Mucosa of gallbladder (tissue), 1 donor: Measurements from ENCODE around the gene LRP2. TPM values are rescaled to one million over a fixed set of nuclear protein-coding genes. Genes with fewer than 3 reads are reported as not detected.
"Not testable (repeated sequence)": the region's sequence is repeated elsewhere in the genome, so short reads cannot be mapped to it uniquely, and the experiment has no call there.

Experiments
- DNase-seq: peaks from one replicate; pipeline ENCODE4 v3.0.0-alpha.2; 2020; ENCODE audit warnings: low spot score
- total RNA-seq: library from RNA; stranded (reverse); gene quantifications from one replicate; pipeline ENCODE4 v1.2.1, GENCODE V29; 2021
- donor health status: DM: no; HTN: no; CAD: no.

The LRP2 gene
- total RNA-seq, 1 donor from 2014 or later = 13.6 TPM

- no peak for DNase-seq
These were observed 184.0 kb downstream of the LRP2 start for GRCh38 chr2:169178364-169178763.

GRCh38 chr2:169175112-169175511, 187.2 kb downstream of the LRP2 start:
- DNase-seq = no peak

- DNase-seq = no peak
These were observed 188.5 kb downstream of the LRP2 start for GRCh38 chr2:169173876-169174275.

GRCh38 chr2:169172914-169173313, 189.4 kb downstream of the LRP2 start:
- no peak for DNase-seq

DNA sequence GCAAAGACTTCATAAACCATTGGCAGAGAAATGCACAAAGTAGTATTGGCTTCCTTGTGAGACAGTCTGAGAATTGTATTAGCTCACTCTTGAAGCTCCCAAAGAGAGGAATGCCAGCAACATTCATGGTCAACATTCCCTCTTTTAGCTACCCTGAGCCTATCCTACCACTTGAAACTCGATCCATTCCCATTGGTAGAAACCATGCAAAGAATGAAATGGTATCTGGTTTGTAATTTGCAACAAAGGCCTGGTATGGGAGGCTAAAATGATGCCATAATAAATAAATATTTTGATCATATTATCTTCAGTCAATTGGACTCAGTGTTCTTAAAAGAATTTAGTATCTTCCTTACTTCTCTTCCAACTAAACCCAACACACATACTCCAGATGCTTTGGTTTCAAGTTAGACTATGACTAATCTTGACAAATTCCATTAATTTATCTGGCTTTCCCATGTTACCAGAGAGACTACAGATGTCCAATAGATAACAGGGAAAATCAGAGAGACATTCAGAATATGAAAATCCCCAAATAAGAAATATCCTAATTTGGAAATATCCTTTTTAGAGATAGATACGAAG, 190.1 kb downstream of the LRP2 start:
- DNase-seq = no peak

DNA sequence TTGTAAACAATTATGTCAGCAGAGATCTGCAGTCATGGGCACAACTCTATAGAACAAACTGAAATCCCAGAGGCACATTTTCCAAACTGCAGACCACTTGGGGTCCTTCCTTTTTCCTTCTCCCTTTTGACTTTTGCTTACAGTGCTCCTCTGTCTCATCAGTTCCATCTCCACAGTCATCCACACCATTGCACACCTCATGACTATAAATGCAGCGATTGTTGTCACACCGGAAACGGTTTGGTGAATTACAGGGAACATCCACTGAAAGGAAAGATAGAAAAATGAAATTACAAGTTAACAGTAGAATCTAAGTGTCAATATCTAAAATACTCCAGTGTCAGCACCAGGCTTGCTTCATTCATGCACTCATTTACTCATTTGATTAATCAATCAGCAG, 196.5 kb downstream of the LRP2 start:
- no peak for DNase-seq

DNA sequence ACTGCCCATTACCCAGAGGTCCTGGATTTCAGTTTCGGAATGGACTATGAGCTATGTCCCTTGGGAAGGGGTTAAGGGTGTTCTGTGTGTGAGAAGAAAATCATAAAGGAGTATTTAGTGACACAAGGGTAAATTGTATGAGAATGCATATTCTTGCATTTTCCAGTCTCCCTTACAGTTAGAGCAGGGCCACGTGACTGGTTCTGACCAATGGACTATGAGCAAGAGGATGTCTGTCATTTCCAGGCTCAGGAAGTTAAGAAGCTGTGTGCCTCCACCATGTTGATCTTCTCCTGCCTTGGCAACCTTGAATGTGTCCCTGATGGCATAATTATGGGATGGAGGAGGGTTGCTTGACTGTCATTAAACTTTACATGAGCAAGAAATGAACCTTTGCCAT, 198.0 kb downstream of the LRP2 start:
- DNase-seq = no peak

- DNase-seq = no peak
These were observed 199.7 kb downstream of the LRP2 start for GRCh38 chr2:169162613-169163012.

GRCh38 chr2:169160926-169161481, 201.3 kb downstream of the LRP2 start:
- DNase-seq = no peak

DNA sequence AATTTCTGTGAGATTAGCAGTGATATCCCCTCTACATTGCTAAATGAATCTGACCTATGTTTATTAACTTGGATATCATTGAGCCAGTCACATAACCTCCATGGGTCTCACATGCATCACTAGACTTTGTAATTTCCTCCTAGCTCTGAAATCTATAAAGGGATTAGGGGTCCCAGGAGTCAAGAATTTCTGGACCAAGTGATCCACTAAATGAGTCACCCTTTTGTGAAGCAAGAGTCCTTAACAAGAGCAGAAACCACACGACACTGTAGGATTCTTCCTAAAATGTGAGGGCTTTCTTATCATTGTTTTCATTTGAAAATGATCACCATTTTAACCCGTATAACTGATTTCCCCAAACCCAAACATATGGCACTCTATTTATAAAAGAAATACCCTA, 202.6 kb downstream of the LRP2 start:
- DNase-seq = no peak

DNA sequence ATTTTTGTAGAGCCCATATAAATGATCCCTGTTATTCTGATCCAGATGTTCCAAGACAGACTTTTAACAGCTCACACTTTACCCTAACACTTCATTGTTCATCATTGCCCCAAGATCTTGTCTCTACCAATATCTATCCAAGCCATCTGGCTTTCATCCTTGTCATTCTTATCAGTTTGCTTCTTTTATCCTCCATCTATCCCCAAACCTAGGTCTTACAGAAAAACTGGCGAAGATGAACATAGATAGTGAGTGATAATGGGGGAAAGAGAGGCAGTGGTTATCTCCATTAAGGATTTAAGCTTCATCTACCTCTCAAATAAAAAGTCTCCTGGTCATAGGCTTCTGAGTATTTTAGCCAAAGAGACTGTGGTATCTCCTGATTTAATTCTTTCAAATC, 203.5 kb downstream of the LRP2 start:
- no peak for DNase-seq

DNA sequence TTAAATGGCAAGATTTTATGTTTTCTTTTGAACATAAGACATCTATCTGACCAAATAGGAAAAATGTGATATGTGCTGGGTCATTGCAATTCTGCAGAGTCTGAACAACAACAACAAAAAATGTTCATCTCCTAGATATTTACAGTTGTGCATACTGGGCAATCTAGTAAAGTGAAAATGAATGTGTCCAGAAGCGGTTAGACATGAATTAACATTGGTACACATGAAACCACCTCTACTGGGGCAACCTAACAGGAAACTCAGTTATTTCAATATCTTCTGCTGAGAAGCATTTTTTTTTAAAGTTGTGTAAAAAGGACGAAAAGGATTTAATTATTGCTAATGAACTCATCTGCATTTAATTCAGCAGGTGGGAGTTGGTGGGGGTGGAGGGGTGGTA, 216.1 kb downstream of the LRP2 start:
- DNase-seq = no peak

DNA sequence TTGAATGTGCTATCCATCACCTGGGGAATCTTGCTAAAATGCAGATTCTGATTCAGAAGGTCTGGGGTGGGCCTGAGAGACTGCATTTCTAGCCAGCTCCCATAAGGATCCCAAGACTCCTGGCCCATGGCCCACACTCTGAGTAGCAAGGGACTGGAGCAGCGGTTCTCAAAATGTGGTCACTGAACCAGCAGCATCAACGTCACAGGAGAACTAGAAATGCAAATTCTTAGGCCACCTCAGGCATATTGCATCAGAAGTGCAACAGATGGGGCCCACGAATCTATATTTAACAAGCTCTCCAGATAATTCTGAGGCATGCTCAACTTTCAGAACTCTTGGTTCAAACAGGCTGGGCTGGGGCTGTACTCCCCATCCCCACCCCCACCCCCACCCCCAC, 218.3 kb downstream of the LRP2 start:
- no peak for DNase-seq

- peak; percentile 58 for DNase-seq
These were observed 220.5 kb downstream of the LRP2 start for GRCh38 chr2:169141713-169142352.

DNA sequence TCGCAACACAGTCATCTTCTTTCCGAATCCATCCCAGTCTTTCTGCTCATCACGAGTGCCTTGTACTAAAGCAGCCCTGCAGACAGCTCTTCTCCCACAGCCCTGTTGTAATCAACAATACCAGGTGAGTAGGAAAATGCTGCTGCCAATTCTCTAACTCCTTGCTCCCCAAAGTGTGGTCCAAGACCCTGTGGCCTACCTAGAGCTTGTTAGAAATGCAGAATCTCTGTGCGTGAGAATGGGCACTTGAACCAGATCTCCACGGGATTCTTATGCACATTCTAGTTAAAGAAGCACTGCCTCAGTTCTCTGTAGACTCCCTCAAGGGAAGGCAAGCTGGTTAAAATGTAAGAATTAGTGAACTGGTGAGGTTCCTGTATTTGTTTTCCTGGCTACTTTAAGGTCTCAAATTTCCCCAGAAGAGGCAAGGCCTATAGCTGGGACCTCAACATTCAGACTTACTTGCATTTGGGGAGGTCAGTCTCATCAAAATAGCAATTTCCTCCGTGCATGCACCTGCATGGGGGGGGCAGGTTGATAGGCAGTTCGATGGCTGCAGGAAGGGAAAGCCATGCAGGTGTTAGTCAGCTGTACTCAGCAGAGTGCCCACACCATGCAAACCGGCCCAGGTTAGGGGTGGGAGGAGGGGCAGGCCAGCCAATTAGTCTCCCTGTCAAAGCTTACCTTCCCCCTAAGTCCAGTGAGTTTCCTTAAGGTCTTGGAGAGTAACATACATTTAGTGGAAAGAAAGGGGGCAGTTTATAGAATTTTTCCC, 222.2 kb downstream of the LRP2 start:
- no peak for DNase-seq

- DNase-seq = no peak
These were observed 223.2 kb downstream of the LRP2 start for GRCh38 chr2:169139145-169139544.

- DNase-seq = no peak
These were observed 224.4 kb downstream of the LRP2 start for GRCh38 chr2:169137924-169138323.

- no peak for DNase-seq
These were observed 225.3 kb downstream of the LRP2 start for GRCh38 chr2:169136885-169137534.

DNA sequence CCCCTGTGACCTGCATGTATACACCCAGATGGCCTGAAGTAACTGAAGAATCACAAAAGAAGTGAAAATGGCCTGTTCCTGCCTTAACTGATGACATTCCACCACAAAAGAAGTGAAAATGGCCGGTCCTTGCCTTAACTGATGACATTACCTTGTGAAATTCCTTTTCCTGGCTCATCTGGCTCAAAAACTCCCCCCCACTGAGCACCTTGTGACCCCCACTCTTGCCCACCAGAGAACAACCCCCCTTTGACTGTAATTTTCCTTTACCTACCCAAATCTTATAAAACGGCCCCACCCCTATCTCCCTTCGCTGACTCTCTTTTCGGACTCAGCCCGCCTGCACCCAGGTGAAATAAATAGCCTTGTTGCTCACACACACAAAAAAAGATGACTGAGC, 225.9 kb downstream of the LRP2 start:
- DNase-seq = not testable (repeated sequence)

GRCh38 chr2:169134272-169134671, 228.1 kb downstream of the LRP2 start:
- not testable (repeated sequence) for DNase-seq

GRCh38 chr2:169131587-169132512, 230.5 kb downstream of the LRP2 start:
- no peak for DNase-seq
